ENCODE results near the gene MBNL2. TPM values are rescaled to one million over a fixed set of nuclear protein-coding genes. Genes with fewer than 3 reads are reported as not detected.

MBNL2 gene
- total RNA-seq, 2 donors from 2014 or later, result 47.5 to 50.8 TPM

DNA sequence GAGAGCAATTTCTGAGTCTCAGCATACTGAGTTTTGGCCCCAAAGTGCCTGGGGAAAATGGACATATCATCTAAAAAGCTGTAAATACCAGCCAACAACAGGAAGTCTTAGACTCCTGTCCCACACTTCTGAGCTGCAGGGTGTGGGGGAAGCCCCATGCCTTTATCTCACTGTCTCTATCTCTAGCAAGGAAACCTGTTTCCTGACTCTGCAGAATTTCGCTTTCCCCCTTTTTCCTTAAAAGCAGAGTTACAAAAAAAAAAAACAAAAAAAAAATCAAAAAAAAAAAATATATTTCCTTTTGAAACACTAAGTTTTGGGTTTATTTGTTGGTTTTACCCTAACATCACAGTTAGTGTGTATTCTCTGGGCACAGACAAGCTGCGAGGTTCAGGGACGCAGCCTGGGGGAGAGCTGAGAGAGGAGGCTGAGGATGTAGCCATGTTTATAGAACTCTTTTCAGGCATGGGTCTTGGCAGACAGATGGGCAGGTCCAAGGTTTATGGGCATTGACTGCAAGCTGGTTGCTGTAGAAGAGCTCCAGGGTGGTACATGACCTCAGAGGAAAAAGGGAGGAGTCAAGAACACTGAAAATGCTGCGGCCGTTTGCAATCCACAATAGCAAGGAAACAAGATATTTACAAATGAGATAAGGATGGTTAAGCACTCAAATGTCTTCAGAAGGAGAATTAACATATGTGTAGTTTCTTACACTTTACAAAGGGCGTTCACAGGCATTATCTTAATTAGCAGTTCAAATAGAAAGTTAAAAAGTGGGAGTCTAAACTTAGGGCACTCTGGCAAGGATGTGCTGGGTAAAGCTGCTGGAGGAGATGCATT is 4.9 kb downstream of the MBNL2 start:
- H3K9me3 ChIP-seq, result no peaks in the 10 kb centered on the region
- ATAC-seq (no peak), DNase-seq (peak in 3 of 4 donors; percentile 37 to 59 (median 47))
- H3K27me3 ChIP-seq, result no peaks in the 10 kb centered on the region
- no peak overlapping the region for H3K4me3 ChIP-seq
- H3K4me1 ChIP-seq, result peaks cover 64% of the 10 kb centered on the region
- 20 to 27% methylated on average over 6 of the region's 6 CpGs for WGBS, 2 donors
- H3K36me3 ChIP-seq (replicated peaks in 1 of 2; ENCODE audit: insufficient read depth in 1 of 2, low read depth in 2 of 2), result no peaks in the 10 kb centered on the region
- TF ChIP-seq, protein P1, sequence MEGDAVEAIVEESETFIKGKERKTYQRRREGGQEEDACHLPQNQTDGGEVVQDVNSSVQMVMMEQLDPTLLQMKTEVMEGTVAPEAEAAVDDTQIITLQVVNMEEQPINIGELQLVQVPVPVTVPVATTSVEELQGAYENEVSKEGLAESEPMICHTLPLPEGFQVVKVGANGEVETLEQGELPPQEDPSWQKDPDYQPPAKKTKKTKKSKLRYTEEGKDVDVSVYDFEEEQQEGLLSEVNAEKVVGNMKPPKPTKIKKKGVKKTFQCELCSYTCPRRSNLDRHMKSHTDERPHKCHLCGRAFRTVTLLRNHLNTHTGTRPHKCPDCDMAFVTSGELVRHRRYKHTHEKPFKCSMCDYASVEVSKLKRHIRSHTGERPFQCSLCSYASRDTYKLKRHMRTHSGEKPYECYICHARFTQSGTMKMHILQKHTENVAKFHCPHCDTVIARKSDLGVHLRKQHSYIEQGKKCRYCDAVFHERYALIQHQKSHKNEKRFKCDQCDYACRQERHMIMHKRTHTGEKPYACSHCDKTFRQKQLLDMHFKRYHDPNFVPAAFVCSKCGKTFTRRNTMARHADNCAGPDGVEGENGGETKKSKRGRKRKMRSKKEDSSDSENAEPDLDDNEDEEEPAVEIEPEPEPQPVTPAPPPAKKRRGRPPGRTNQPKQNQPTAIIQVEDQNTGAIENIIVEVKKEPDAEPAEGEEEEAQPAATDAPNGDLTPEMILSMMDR (IDR thresholded peaks at IDR 0.05), result no peak
- TF ChIP-seq POLR2A (IDR thresholded peaks at IDR 0.05), result peak in 1 of 3 donors; percentile 28
- intact Hi-C loops (cut with DNase I), result no loop called here
- peak overlapping the region in 3 of 4 donors; percentile 96 to 99 (median 97) for H3K27ac ChIP-seq

GRCh38 chr13:97228850-97229521 is 6.9 kb downstream of the MBNL2 start:
- intact Hi-C loops (cut with DNase I), result no loop called here
- H3K27ac ChIP-seq, result peak overlapping the region in 1 of 4 donors; percentile 6
- H3K4me3 ChIP-seq, result no peak overlapping the region
- no peaks in the 10 kb centered on the region for H3K9me3 ChIP-seq
- ATAC-seq, result no peak
- TF ChIP-seq POLR2A (IDR thresholded peaks at IDR 0.05), result no peak
- TF ChIP-seq, protein P1 (IDR thresholded peaks at IDR 0.05), result no peak
- H3K36me3 ChIP-seq (replicated peaks in 1 of 2; ENCODE audit: insufficient read depth in 1 of 2, low read depth in 2 of 2), result no peaks in the 10 kb centered on the region
- H3K27me3 ChIP-seq, result no peaks in the 10 kb centered on the region
- DNase-seq, result no peak
- H3K4me1 ChIP-seq, result peaks cover 72% of the 10 kb centered on the region
- WGBS, 2 donors, result 49 to 51% methylated on average over 3 of the region's 3 CpGs

- Histone ChIP-seq H3K4me1 (peaks cover 79% of the 10 kb centered on the region), H3K4me3 (no peak overlapping the region), H3K36me3 (replicated peaks in 1 of 2; ENCODE audit: insufficient read depth in 1 of 2, low read depth in 2 of 2) (no peaks in the 10 kb centered on the region), H3K9me3 (no peaks in the 10 kb centered on the region), H3K27ac (peak overlapping the region in 1 of 4 donors; percentile 6), H3K27me3 (no peaks in the 10 kb centered on the region)
- intact Hi-C loops (cut with DNase I), result no loop called here
- ATAC-seq (no peak), DNase-seq (no peak)
- no peak for TF ChIP-seq POLR2A (IDR thresholded peaks at IDR 0.05)
- TF ChIP-seq, protein P1 (IDR thresholded peaks at IDR 0.05), result no peak
- 94 to 97% methylated on average over 3 of the region's 3 CpGs for WGBS, 2 donors
Observed at GRCh38 chr13:97229699-97230098, 7.6 kb downstream of the MBNL2 start.

DNA sequence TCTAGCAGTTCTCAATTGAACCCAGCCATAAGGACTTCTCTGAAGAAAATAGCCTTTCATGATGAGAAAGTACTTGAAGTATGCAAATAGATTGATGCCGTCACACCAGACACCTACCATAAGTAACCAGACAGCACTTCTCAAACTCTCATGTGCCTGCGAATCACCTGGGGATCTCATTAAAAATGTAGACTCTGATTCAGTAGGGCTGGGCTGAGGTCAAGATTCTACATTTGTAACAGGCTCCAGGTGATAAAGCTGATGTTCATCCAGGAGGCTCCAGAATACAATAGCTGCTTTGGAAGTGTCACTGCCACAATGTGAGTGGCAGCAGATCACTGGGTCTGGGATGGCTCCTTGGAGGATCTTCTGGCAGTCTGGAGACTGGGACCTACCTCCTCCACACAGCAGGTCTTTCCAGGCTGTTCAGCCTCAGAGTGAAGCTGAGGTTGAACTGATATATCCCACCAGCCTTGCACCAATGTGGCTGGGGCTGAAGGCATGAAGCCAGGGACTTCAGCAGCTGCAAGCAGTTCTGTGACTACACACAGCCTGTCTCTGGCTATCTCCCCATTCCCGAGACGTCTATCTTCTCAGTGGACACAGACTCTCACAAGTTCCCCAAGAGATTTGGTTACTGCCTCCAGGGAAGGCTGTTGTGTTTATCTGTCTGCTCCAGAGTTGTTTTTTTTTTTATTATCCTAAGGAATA is 9.1 kb downstream of the MBNL2 start:
- Histone ChIP-seq H3K9me3 (no peaks in the 10 kb centered on the region), H3K27ac (no peak overlapping the region), H3K4me1 (peaks cover 80% of the 10 kb centered on the region), H3K4me3 (no peak overlapping the region), H3K36me3 (replicated peaks in 1 of 2; ENCODE audit: insufficient read depth in 1 of 2, low read depth in 2 of 2) (no peaks in the 10 kb centered on the region), H3K27me3 (no peaks in the 10 kb centered on the region)
- intact Hi-C loops (cut with DNase I), result no loop called here
- no peak for DNase-seq
- TF ChIP-seq POLR2A (IDR thresholded peaks at IDR 0.05), result no peak
- TF ChIP-seq, protein P1 (IDR thresholded peaks at IDR 0.05), result no peak
- WGBS, 2 donors, result 58 to 61% methylated on average over 4 of the region's 4 CpGs
- ATAC-seq, result no peak
